Measurements from ENCODE around the gene FN1.

GRCh38 chr2:215435280-215435869 is 493 bp downstream of the FN1 start:
- TF ChIP-seq CTCF (IDR thresholded peaks at IDR 0.05): no peak
- TF ChIP-seq POLR2A (IDR thresholded peaks at IDR 0.05): no peak

All from thyroid gland (tissue), 4 donors.